H9 (cell line): ENCODE data around the gene CCDC3. TPM values are rescaled to one million over a fixed set of nuclear protein-coding genes. Genes with fewer than 3 reads are reported as not detected.

Experiments
- DNase-seq: peaks from one replicate; pipeline ENCODE4 v3.0.0-alpha.2; 2017
- H2AFZ ChIP-seq: one replicate; pipeline ENCODE4 v1.6.1; 2013; ENCODE audit warnings: mild to moderate bottlenecking, low read length, control low read depth, moderate library complexity
- H2AK5ac ChIP-seq: 2 replicates; pipeline ENCODE4 v1.6.1; 2013; ENCODE audit warnings: low read length, control low read depth, mixed read lengths; ENCODE audit not compliant: insufficient read length
- H2BK120ac ChIP-seq: one replicate; pipeline ENCODE4 v1.6.1; 2013; ENCODE audit warnings: low read depth, mild to moderate bottlenecking, low read length, control low read depth, inconsistent platforms; ENCODE audit not compliant: poor library complexity, severe bottlenecking
- H2BK12ac ChIP-seq: 2 replicates; pipeline ENCODE4 v1.6.1; 2013; ENCODE audit warnings: low read length, control low read depth, mixed read lengths, low read depth; ENCODE audit not compliant: insufficient read length
- H2BK15ac ChIP-seq: 2 replicates; pipeline ENCODE4 v1.6.1; 2013; ENCODE audit warnings: low read depth, low read length, control low read depth
- H2BK20ac ChIP-seq: one replicate; pipeline ENCODE4 v1.6.1; 2013; ENCODE audit warnings: low read depth, mild to moderate bottlenecking, low read length, control low read depth, inconsistent platforms; ENCODE audit not compliant: poor library complexity, severe bottlenecking
- H2BK5ac ChIP-seq: 2 replicates; pipeline ENCODE4 v1.6.1; 2013; ENCODE audit warnings: low read length, control low read depth, mixed read lengths; ENCODE audit not compliant: insufficient read length
- H3K14ac ChIP-seq: 2 replicates; pipeline ENCODE4 v1.6.1; 2013; ENCODE audit warnings: low read length, control low read depth; ENCODE audit not compliant: insufficient read depth
- H3K18ac ChIP-seq: 2 replicates; pipeline ENCODE4 v1.6.1; 2013; ENCODE audit warnings: low read depth, mild to moderate bottlenecking, mixed read lengths, low read length, control low read depth; ENCODE audit not compliant: insufficient read length
- H3K23ac ChIP-seq: 2 replicates; pipeline ENCODE4 v1.6.1; 2013; ENCODE audit warnings: low read length, control low read depth, mixed read lengths, low read depth; ENCODE audit not compliant: insufficient read length
- H3K23me2 ChIP-seq: 2 replicates; pipeline ENCODE4 v1.6.1; 2013; ENCODE audit warnings: low read depth, mild to moderate bottlenecking, mixed read lengths, low read length, control low read depth; ENCODE audit not compliant: insufficient read length, poor library complexity, severe bottlenecking
- H3K27ac ChIP-seq: 2 replicates; pipeline ENCODE4 v1.5.1; 2013; ENCODE audit warnings: low read length, control low read depth, mixed read lengths, low read depth; ENCODE audit not compliant: insufficient read length
- H3K27me3 ChIP-seq: 2 replicates; pipeline ENCODE4 v1.6.1; 2013; ENCODE audit warnings: low read length, control low read depth, inconsistent platforms; ENCODE audit not compliant: insufficient read depth
- H3K4ac ChIP-seq: 2 replicates; pipeline ENCODE4 v1.6.1; 2013; ENCODE audit warnings: low read depth, mild to moderate bottlenecking, control low read depth, inconsistent platforms, low read length, moderate library complexity
- H3K4me1 ChIP-seq: 2 replicates; pipeline ENCODE4 v1.6.1; 2013; ENCODE audit warnings: low read length, control low read depth, inconsistent platforms; ENCODE audit not compliant: insufficient read depth
- H3K4me2 ChIP-seq: 2 replicates; pipeline ENCODE4 v1.6.1; 2013; ENCODE audit warnings: low read length, control low read depth, mixed read lengths; ENCODE audit not compliant: insufficient read length, insufficient read depth
- H3K56ac ChIP-seq: 2 replicates; pipeline ENCODE4 v1.6.1; 2013; ENCODE audit warnings: low read depth, mild to moderate bottlenecking, mixed read lengths, low read length, control low read depth; ENCODE audit not compliant: insufficient read length
- H3K79me1 ChIP-seq: 2 replicates; pipeline ENCODE4 v1.6.1; 2013; ENCODE audit warnings: low read depth, mild to moderate bottlenecking, moderate library complexity, low read length, control low read depth, inconsistent platforms; ENCODE audit not compliant: insufficient read depth, poor library complexity, severe bottlenecking
- H3K79me2 ChIP-seq: 2 replicates; pipeline ENCODE4 v1.6.1; 2013; ENCODE audit warnings: low read length, control low read depth, inconsistent platforms; ENCODE audit not compliant: insufficient read depth
- H3K9ac ChIP-seq: 2 replicates; pipeline ENCODE4 v1.6.1; 2013; ENCODE audit warnings: low read length, control low read depth, mixed read lengths; ENCODE audit not compliant: insufficient read length; ENCODE audit errors: extremely low read depth
- H3K9me3 ChIP-seq: one replicate; pipeline ENCODE4 v1.6.1; 2013; ENCODE audit warnings: low read depth, low read length, inconsistent platforms; ENCODE audit not compliant: control insufficient read depth
- H3T11ph ChIP-seq: one replicate; pipeline ENCODE4 v1.6.1; 2013; ENCODE audit warnings: mild to moderate bottlenecking, low read length, control low read depth, inconsistent platforms
- H4K20me1 ChIP-seq: one replicate; pipeline ENCODE4 v1.6.1; 2013; ENCODE audit not compliant: control insufficient read depth, insufficient read length, insufficient read depth
- H4K5ac ChIP-seq: 2 replicates; pipeline ENCODE4 v1.6.1; 2013; ENCODE audit warnings: low read depth, mild to moderate bottlenecking, mixed read lengths, low read length, control low read depth; ENCODE audit not compliant: insufficient read length
- H4K8ac ChIP-seq: replicated peaks from 2 replicates; pipeline ENCODE4 v1.6.1; 2013; ENCODE audit warnings: low read length, control low read depth, mixed read lengths, low read depth; ENCODE audit not compliant: insufficient read length
- H4K91ac ChIP-seq: 2 replicates; pipeline ENCODE4 v1.6.1; 2013; ENCODE audit warnings: low read depth, mild to moderate bottlenecking, moderate library complexity, mixed read lengths, low read length, control low read depth; ENCODE audit not compliant: insufficient read length
- H3K27ac Mint-ChIP-seq, 3 experiments: 2 replicates in 2 of 3; 3 replicates in 1 of 3; pipeline ENCODE4 v1.8.0; 2020 to 2021; ENCODE audit warnings: mixed read lengths in 3 of 3, mild to moderate bottlenecking in 1 of 3, moderate library complexity in 1 of 3
- H3K27me3 Mint-ChIP-seq: 2 replicates; pipeline ENCODE4 v1.8.0; 2021; ENCODE audit warnings: low read depth, mild to moderate bottlenecking, moderate library complexity, mixed read lengths
- H3K36me3 Mint-ChIP-seq, 3 experiments: 2 replicates in 2 of 3; 3 replicates in 1 of 3; pipeline ENCODE4 v1.8.0; 2020 to 2021; ENCODE audit warnings: low read depth in 3 of 3, mixed read lengths in 3 of 3; ENCODE audit not compliant: insufficient read depth in 1 of 3
- H3K4me1 Mint-ChIP-seq, 2 experiments: 2 replicates each; pipeline ENCODE4 v1.8.0; 2020; ENCODE audit warnings: mixed read lengths in 2 of 2
- H3K4me3 Mint-ChIP-seq, 2 experiments: 2 replicates in 1 of 2; 3 replicates in 1 of 2; pipeline ENCODE4 v1.8.0; 2020 to 2021; ENCODE audit warnings: mild to moderate bottlenecking in 2 of 2, mixed read lengths in 2 of 2, moderate library complexity in 1 of 2
- H3K9me3 Mint-ChIP-seq, 2 experiments: 2 replicates in 1 of 2; 3 replicates in 1 of 2; pipeline ENCODE4 v1.8.0; 2020; ENCODE audit warnings: mild to moderate bottlenecking in 2 of 2, mixed read lengths in 2 of 2, moderate library complexity in 1 of 2
- CTCF ChIP-seq: fragments of 200-600 bp; sonication (generic); conservative IDR thresholded peaks from 3 replicates; pipeline ENCODE4 v1.8.0; 2021; ENCODE audit warnings: antibody characterized with exemption, mild to moderate bottlenecking
- WGBS: extraction: QIAGEN DNeasy Blood & Tissue Kit; methylation state at CpG from one replicate; pipeline ENCODE4 v1.1.7; 2013; ENCODE audit warnings: missing lambda C conversion rate, low lambda C conversion rate, mixed read lengths; ENCODE audit not compliant: insufficient read length; ENCODE audit errors: extremely low coverage; 5-methylcytosine and 5-hydroxymethylcytosine counted together
- total RNA-seq: library from RNA; stranded (reverse); gene quantifications from 2 replicates; pipeline ENCODE4 v1.2.1, GENCODE V29; 2021

The CCDC3 gene
- total RNA-seq, 1 experiment from 2014 or later: 2.3 TPM

GRCh38 chr10:13016886-13017285 is 15.4 kb upstream of the CCDC3 start:
- Histone ChIP-seq H2BK20ac (no peak overlapping the region), H3K18ac (no peak overlapping the region), H3K4me2 (no peak overlapping the region), H2BK5ac (no peak overlapping the region), H3K4me1 (no peaks in the 10 kb centered on the region), H2BK120ac (no peak overlapping the region), H3K79me2 (no peaks in the 10 kb centered on the region), H3K23ac (no peak overlapping the region), H2AFZ (no peak overlapping the region), H4K5ac (no peak overlapping the region), H2BK15ac (no peak overlapping the region), H3K23me2 (no peaks in the 10 kb centered on the region), H3K56ac (no peak overlapping the region), H3K27me3 (no peaks in the 10 kb centered on the region), H4K91ac (no peak overlapping the region), H3K9me3 (no peaks in the 10 kb centered on the region), H2AK5ac (no peak overlapping the region), H3T11ph (no peak overlapping the region), H3K27ac (no peak overlapping the region), H2BK12ac (no peak overlapping the region), H3K79me1 (no peaks in the 10 kb centered on the region), H3K14ac (no peak overlapping the region), H3K4ac (no peak overlapping the region), H4K8ac (no peak overlapping the region), H3K9ac (no peak overlapping the region), H4K20me1 (no peaks in the 10 kb centered on the region)
- Mint-ChIP-seq H3K36me3 (peaks cover 0 to 3% (median 0%) of the 10 kb centered on the region in 3 experiments; a peak in 1 of 7 replicates), H3K27me3 (no peaks in the 10 kb centered on the region; the same call in 1 of the 2 replicates), H3K9me3 (peaks cover 8 to 13% of the 10 kb centered on the region in 2 experiments), H3K27ac (no peak overlapping the region), H3K4me3 (no peak overlapping the region), H3K4me1 (peaks cover 4 to 8% of the 10 kb centered on the region in 2 experiments; a peak in 3 of 4 replicates)
- no peak for DNase-seq
- TF ChIP-seq CTCF: no peak
- WGBS: no CpG with 5 or more reads among the region's 10 CpGs
